Cardiac muscle cell (in vitro differentiated cells and primary cell): ENCODE results near the gene TRIM69. TPM values are rescaled to one million over a fixed set of nuclear protein-coding genes. Genes with fewer than 3 reads are reported as not detected.

ENCODE experiments used
- DNase-seq, 2 donors: peaks; one replicate each; pipeline versions ENCODE4 v3.0.0 to v3.0.0-alpha.2; 2010 to 2017; ENCODE audit warnings: low read depth in 1 of 2, low spot score in 1 of 2
- H3K27ac ChIP-seq: fragments of 200-600 bp; sonication (generic); 2 replicates; pipeline ENCODE4 v1.5.1; 2016
- H3K27me3 ChIP-seq: fragments of 200-600 bp; sonication (generic); 2 replicates; pipeline ENCODE4 v1.6.0; 2016; ENCODE audit warnings: control low read depth
- H3K36me3 ChIP-seq: fragments of 200-600 bp; sonication (generic); 2 replicates; pipeline ENCODE4 v1.5.1; 2016; ENCODE audit warnings: control low read depth
- H3K4me1 ChIP-seq: fragments of 200-600 bp; sonication (generic); 2 replicates; pipeline ENCODE4 v1.8.1; 2017; ENCODE audit warnings: low read depth, mild to moderate bottlenecking, mixed run types
- H3K4me3 ChIP-seq: fragments of 200-600 bp; sonication (generic); 2 replicates; pipeline ENCODE4 v1.5.1; 2016; ENCODE audit warnings: mild to moderate bottlenecking
- H3K9me3 ChIP-seq: fragments of 200-600 bp; sonication (generic); 2 replicates; pipeline ENCODE4 v1.5.1; 2017; ENCODE audit warnings: low read depth, mild to moderate bottlenecking, control low read depth
- polyA plus RNA-seq: library from polyadenylated mRNA; unstranded; fragments of >200 nt; fragmentation: Nextera tagmentation; extraction: Ambion mirVana; gene quantifications from 2 replicates; pipeline ENCODE4 v1.2.1, GENCODE V29; 2016
- total RNA-seq: library from RNA; depleted of rRNA; stranded (reverse); fragments of >200 nt; gene quantifications from 2 replicates; pipeline ENCODE4 v1.2.3, GENCODE V29; 2016
- TF ChIP-seq, protein P1 (sequence below): IDR thresholded peaks from 2 replicates; pipeline ENCODE4 v1.5.1; 2012; ENCODE audit warnings: low read depth, mild to moderate bottlenecking, low read length

The TRIM69 gene
- total and polyA plus RNA-seq, 2 experiments from 2014 or later = 20.3 to 37.1 TPM

DNA sequence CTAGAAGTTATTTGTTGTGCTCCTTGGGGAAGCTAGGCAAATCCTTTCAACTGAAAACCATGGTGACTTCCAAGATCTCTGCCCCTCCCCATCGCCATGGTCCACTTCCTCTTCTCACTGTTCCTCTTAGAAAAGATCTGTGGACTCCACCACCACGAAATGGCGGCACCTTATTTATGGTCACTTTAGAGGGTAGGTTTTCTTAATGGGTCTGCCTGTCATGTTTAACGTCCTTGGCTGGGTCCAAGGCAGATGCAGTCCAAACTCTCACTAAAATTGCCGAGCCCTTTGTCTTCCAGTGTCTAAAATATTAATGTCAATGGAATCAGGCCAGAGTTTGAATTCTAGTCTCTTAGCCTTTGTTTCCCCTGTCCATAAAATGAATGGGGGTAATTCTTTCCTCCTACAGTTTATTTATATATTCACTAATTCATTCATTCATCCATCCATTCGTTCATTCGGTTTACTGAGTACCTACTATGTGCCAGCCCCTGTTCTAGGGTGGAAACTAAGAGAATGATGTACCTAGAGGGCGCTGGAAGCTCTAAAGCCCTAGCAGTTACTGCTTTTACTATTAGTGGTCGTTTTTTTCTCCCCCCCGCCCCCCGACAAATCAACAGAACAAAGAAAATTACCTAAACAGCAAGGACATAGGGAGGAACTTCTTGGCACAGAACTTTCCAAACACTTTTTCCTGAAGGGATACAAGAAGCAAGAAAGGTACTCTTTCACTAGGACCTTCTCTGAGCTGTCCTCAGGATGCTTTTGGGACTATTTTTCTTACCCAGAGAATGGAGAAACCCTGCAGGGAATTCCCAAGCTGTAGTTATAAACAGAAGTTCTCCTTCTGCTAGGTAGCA is 25.9 kb upstream of the TRIM69 start:
- H3K4me1 ChIP-seq = peaks cover 19% of the 10 kb centered on the region
- DNase-seq = peak in 1 of 2 donors; percentile 44
- H3K9me3 ChIP-seq = no peaks in the 10 kb centered on the region
- H3K36me3 ChIP-seq = peaks cover under 1% of the 10 kb centered on the region
- peak overlapping the region; percentile 76 for H3K4me3 ChIP-seq
- peak overlapping the region; percentile 84 for H3K27ac ChIP-seq
- TF ChIP-seq, protein P1, sequence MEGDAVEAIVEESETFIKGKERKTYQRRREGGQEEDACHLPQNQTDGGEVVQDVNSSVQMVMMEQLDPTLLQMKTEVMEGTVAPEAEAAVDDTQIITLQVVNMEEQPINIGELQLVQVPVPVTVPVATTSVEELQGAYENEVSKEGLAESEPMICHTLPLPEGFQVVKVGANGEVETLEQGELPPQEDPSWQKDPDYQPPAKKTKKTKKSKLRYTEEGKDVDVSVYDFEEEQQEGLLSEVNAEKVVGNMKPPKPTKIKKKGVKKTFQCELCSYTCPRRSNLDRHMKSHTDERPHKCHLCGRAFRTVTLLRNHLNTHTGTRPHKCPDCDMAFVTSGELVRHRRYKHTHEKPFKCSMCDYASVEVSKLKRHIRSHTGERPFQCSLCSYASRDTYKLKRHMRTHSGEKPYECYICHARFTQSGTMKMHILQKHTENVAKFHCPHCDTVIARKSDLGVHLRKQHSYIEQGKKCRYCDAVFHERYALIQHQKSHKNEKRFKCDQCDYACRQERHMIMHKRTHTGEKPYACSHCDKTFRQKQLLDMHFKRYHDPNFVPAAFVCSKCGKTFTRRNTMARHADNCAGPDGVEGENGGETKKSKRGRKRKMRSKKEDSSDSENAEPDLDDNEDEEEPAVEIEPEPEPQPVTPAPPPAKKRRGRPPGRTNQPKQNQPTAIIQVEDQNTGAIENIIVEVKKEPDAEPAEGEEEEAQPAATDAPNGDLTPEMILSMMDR = peak; percentile 47
- H3K27me3 ChIP-seq = no peaks in the 10 kb centered on the region

DNA sequence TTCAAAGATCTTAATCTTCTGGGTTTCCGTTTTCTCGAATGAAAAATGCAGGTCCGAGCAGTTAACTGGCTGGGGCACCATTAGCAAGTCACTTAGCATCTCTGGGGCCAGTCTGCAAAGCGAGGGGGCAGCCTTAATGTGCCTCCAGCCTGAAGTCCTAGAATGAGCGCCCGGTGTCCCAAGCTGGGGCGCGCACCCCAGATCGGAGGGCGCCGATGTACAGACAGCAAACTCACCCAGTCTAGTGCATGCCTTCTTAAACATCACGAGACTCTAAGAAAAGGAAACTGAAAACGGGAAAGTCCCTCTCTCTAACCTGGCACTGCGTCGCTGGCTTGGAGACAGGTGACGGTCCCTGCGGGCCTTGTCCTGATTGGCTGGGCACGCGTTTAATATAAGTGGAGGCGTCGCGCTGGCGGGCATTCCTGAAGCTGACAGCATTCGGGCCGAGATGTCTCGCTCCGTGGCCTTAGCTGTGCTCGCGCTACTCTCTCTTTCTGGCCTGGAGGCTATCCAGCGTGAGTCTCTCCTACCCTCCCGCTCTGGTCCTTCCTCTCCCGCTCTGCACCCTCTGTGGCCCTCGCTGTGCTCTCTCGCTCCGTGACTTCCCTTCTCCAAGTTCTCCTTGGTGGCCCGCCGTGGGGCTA is 25.1 kb upstream of the TRIM69 start, which contains the start of the genes B2M and PATL2:
B2M (plus strand) TSS at position 422 of the 647 bp plus-strand sequence; CDS start at position 452, 30 bp downstream.
PATL2 (minus strand) TSS at position 228 of the 647 bp plus-strand sequence. CDS start 34,833 bp downstream, outside the sequence.
- H3K4me1 ChIP-seq = peaks cover 26% of the 10 kb centered on the region
- H3K4me3 ChIP-seq = peak within 1 kb of the TSS; percentile 76
- peak; percentile 97 for DNase-seq
- no peaks in the 10 kb centered on the region for H3K9me3 ChIP-seq
- H3K27me3 ChIP-seq = no peaks in the 10 kb centered on the region
- peak within 1 kb of the TSS; percentile 98 for H3K27ac ChIP-seq
- H3K36me3 ChIP-seq = peaks cover 8% of the 10 kb centered on the region
- TF ChIP-seq, protein P1 = no peak

DNA sequence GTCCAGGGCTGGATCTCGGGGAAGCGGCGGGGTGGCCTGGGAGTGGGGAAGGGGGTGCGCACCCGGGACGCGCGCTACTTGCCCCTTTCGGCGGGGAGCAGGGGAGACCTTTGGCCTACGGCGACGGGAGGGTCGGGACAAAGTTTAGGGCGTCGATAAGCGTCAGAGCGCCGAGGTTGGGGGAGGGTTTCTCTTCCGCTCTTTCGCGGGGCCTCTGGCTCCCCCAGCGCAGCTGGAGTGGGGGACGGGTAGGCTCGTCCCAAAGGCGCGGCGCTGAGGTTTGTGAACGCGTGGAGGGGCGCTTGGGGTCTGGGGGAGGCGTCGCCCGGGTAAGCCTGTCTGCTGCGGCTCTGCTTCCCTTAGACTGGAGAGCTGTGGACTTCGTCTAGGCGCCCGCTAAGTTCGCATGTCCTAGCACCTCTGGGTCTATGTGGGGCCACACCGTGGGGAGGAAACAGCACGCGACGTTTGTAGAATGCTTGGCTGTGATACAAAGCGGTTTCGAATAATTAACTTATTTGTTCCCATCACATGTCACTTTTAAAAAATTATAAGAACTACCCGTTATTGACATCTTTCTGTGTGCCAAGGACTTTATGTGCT is 24.5 kb upstream of the TRIM69 start:
- TF ChIP-seq, protein P1 = no peak
- Histone ChIP-seq H3K4me1 (peaks cover 31% of the 10 kb centered on the region), H3K36me3 (peaks cover 14% of the 10 kb centered on the region), H3K9me3 (no peaks in the 10 kb centered on the region), H3K4me3 (peak overlapping the region; percentile 76), H3K27ac (peak overlapping the region; percentile 98), H3K27me3 (no peaks in the 10 kb centered on the region)
- DNase-seq = peak; percentile 44 to 48

DNA sequence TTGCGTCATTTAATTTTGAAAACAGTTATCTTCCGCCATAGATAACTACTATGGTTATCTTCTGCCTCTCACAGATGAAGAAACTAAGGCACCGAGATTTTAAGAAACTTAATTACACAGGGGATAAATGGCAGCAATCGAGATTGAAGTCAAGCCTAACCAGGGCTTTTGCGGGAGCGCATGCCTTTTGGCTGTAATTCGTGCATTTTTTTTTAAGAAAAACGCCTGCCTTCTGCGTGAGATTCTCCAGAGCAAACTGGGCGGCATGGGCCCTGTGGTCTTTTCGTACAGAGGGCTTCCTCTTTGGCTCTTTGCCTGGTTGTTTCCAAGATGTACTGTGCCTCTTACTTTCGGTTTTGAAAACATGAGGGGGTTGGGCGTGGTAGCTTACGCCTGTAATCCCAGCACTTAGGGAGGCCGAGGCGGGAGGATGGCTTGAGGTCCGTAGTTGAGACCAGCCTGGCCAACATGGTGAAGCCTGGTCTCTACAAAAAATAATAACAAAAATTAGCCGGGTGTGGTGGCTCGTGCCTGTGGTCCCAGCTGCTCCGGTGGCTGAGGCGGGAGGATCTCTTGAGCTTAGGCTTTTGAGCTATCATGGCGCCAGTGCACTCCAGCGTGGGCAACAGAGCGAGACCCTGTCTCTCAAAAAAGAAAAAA is 23.9 kb upstream of the TRIM69 start:
- H3K36me3 ChIP-seq = peaks cover 19% of the 10 kb centered on the region
- DNase-seq = peak in 1 of 2 donors; percentile 92
- peaks cover 31% of the 10 kb centered on the region for H3K4me1 ChIP-seq
- peak overlapping the region; percentile 76 for H3K4me3 ChIP-seq
- H3K27me3 ChIP-seq = no peaks in the 10 kb centered on the region
- no peaks in the 10 kb centered on the region for H3K9me3 ChIP-seq
- H3K27ac ChIP-seq = no peak overlapping the region
- TF ChIP-seq, protein P1 = no peak
